GM19455 (cell line): ENCODE measurements around the gene HEBP1.

Experiments used
- ATAC-seq: cut with Tn5 transposase; IDR thresholded peaks from one replicate; pipeline ENCODE4 v1.9.1; 2021; ENCODE audit not compliant: unreplicated experiment

HEBP1 gene

GRCh38 chr12:13024531-13024916 is 24.5 kb upstream of the HEBP1 start:
- ATAC-seq: no peak

- ATAC-seq: no peak
These were observed 23.9 kb upstream of the HEBP1 start for GRCh38 chr12:13023811-13024530.

GRCh38 chr12:13022851-13023271 is 22.8 kb upstream of the HEBP1 start:
- no peak for ATAC-seq

- ATAC-seq: no peak
These were observed 11.0 kb upstream of the HEBP1 start for GRCh38 chr12:13011098-13011497.

- no peak for ATAC-seq
These were observed 8.8 kb upstream of the HEBP1 start for GRCh38 chr12:13008741-13009380.

GRCh38 chr12:13007496-13008233 is 7.6 kb upstream of the HEBP1 start:
- no peak for ATAC-seq

GRCh38 chr12:13005649-13006048 is 5.6 kb upstream of the HEBP1 start:
- no peak for ATAC-seq

- ATAC-seq: no peak
These were observed 4.9 kb upstream of the HEBP1 start for GRCh38 chr12:13004986-13005385.

- ATAC-seq: no peak
These were observed 4.3 kb upstream of the HEBP1 start for GRCh38 chr12:13004361-13004760.

GRCh38 chr12:13002301-13003097 is 2.4 kb upstream of the HEBP1 start:
- no peak for ATAC-seq

GRCh38 chr12:13001775-13002040 is 1.6 kb upstream of the HEBP1 start:
- ATAC-seq: no peak

GRCh38 chr12:13000925-13001774 is 1.1 kb upstream of the HEBP1 start:
- ATAC-seq: no peak

- ATAC-seq: peak; percentile 23
These were observed 505 bp upstream of the HEBP1 start for GRCh38 chr12:13000616-13000924.

GRCh38 chr12:12999271-12999958 is 650 bp downstream of the HEBP1 start:
- no peak for ATAC-seq

- ATAC-seq: no peak
These were observed 1.8 kb downstream of the HEBP1 start for GRCh38 chr12:12998248-12998647.

- ATAC-seq: no peak
These were observed 2.3 kb downstream of the HEBP1 start for GRCh38 chr12:12997734-12998133.

- ATAC-seq: no peak
These were observed 2.9 kb downstream of the HEBP1 start for GRCh38 chr12:12997156-12997555.

GRCh38 chr12:12996209-12996608 is 3.9 kb downstream of the HEBP1 start:
- ATAC-seq: no peak

- ATAC-seq: no peak
These were observed 5.0 kb downstream of the HEBP1 start for GRCh38 chr12:12995088-12995487.

- no peak for ATAC-seq
These were observed 6.7 kb downstream of the HEBP1 start for GRCh38 chr12:12993367-12993766.
